ENCODE data around the gene ARID5A. TPM values are rescaled to one million over a fixed set of nuclear protein-coding genes. Genes with fewer than 3 reads are reported as not detected.

The ARID5A gene
- total and polyA plus RNA-seq, 2 of the 13 experiments (the other 11 are each of a cell fraction or from before 2014, with no cell fraction given): 6.0 to 9.5 TPM

DNA sequence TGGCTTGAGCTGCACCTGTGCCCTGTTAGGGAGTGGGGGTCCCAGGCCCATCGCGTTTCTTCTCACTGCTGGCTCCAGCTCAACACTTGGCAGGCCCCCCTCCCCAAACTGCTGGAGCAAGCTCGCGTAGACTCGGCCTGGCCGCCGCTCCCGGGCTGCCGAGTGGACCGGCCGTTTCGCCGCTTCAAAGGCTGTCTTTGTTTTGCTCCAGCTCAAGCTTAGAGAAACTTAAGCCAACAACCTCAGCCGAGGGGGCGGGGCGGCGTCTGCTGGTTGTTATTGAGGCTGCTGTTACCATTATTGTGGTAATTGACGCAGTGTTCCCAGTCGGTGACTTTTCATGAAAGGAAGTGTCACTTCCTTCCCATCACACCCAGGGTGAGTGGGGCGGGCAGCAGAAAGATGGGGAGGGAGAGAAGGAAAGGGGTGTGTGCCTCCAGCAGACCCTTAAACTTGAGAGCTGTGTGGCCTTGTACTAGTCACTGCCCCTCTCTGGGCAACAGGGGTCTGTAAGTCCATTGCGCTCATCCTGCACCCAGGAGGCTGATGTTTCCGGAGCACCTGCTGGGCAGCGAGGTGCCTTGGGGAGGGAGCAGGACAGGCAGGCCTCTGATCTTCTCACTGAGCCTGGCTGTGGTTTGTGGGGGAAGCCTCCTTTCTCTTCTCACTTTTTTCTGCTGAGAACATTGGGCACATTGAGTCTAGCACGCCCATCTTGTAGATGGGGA, 2.1 kb downstream of the ARID5A start (continued):
- TF ChIP-seq, protein P1, sequence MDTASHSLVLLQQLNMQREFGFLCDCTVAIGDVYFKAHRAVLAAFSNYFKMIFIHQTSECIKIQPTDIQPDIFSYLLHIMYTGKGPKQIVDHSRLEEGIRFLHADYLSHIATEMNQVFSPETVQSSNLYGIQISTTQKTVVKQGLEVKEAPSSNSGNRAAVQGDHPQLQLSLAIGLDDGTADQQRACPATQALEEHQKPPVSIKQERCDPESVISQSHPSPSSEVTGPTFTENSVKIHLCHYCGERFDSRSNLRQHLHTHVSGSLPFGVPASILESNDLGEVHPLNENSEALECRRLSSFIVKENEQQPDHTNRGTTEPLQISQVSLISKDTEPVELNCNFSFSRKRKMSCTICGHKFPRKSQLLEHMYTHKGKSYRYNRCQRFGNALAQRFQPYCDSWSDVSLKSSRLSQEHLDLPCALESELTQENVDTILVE (CRISPR knock-in tag; IDR thresholded peaks at IDR 0.05): 0 out of 2 replicates have a peak, but pooled peaks have one; percentile 17
- TF ChIP-seq ZNF7 (CRISPR knock-in tag; IDR thresholded peaks at IDR 0.05) (no peak), ZNF720 (CRISPR knock-in tag; IDR thresholded peaks at IDR 0.05) (no peak), HOXA3 (CRISPR knock-in tag; IDR thresholded peaks at IDR 0.05) (0 out of 2 replicates have a peak, but pooled peaks have one; percentile 24), NR1H2 (CRISPR knock-in tag; IDR thresholded peaks at IDR 0.05; ENCODE audit: borderline replicate concordance, low read depth) (no peak), ARID5B (CRISPR knock-in tag; IDR thresholded peaks at IDR 0.05) (peak; percentile 42; the same call in 1 of the 2 replicates), ZNF773 (CRISPR knock-in tag; IDR thresholded peaks at IDR 0.05; ENCODE audit: borderline replicate concordance) (no peak), BCL3 (CRISPR knock-in tag; IDR thresholded peaks at IDR 0.05) (no peak), LRRFIP1 (CRISPR knock-in tag; conservative IDR thresholded peaks at IDR 0.05) (no peak), ZNF724P (CRISPR knock-in tag; IDR thresholded peaks at IDR 0.05; ENCODE audit: borderline replicate concordance) (peak; percentile 76; the same call in 1 of the 2 replicates), SMAD9 (CRISPR knock-in tag; IDR thresholded peaks at IDR 0.05) (no peak), ZNF746 (CRISPR knock-in tag; IDR thresholded peaks at IDR 0.05) (0 out of 2 replicates have a peak, but pooled peaks have one; percentile 57), ZMYM3 (CRISPR knock-in tag; IDR thresholded peaks at IDR 0.05) (peak; percentile 95; the same call in 1 of the 2 replicates), DRAP1 (CRISPR knock-in tag; IDR thresholded peaks at IDR 0.05) (no peak)
- TF ChIP-seq, protein P2, sequence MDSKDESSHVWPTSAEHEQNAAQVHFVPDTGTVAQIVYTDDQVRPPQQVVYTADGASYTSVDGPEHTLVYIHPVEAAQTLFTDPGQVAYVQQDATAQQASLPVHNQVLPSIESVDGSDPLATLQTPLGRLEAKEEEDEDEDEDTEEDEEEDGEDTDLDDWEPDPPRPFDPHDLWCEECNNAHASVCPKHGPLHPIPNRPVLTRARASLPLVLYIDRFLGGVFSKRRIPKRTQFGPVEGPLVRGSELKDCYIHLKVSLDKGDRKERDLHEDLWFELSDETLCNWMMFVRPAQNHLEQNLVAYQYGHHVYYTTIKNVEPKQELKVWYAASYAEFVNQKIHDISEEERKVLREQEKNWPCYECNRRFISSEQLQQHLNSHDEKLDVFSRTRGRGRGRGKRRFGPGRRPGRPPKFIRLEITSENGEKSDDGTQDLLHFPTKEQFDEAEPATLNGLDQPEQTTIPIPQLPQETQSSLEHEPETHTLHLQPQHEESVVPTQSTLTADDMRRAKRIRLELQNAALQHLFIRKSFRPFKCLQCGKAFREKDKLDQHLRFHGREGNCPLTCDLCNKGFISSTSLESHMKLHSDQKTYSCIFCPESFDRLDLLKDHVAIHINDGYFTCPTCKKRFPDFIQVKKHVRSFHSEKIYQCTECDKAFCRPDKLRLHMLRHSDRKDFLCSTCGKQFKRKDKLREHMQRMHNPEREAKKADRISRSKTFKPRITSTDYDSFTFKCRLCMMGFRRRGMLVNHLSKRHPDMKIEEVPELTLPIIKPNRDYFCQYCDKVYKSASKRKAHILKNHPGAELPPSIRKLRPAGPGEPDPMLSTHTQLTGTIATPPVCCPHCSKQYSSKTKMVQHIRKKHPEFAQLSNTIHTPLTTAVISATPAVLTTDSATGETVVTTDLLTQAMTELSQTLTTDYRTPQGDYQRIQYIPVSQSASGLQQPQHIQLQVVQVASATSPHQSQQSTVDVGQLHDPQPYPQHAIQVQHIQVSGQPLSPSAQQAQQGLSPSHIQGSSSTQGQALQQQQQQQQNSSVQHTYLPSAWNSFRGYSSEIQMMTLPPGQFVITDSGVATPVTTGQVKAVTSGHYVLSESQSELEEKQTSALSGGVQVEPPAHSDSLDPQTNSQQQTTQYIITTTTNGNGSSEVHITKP (CRISPR knock-in tag; IDR thresholded peaks at IDR 0.05; ENCODE audit: low read depth): no peak
